HG02678 (cell line): ENCODE measurements around the gene ASCC1.
"Not testable (repeated sequence)": the region's sequence is repeated elsewhere in the genome, so short reads cannot be mapped to it uniquely, and the experiment has no call there.

Experiments
- ATAC-seq: cut with Tn5 transposase; IDR thresholded peaks from one replicate; pipeline ENCODE4 v1.9.1; 2021; ENCODE audit warnings: mild to moderate bottlenecking, moderate library complexity; ENCODE audit not compliant: unreplicated experiment

Gene ASCC1

DNA sequence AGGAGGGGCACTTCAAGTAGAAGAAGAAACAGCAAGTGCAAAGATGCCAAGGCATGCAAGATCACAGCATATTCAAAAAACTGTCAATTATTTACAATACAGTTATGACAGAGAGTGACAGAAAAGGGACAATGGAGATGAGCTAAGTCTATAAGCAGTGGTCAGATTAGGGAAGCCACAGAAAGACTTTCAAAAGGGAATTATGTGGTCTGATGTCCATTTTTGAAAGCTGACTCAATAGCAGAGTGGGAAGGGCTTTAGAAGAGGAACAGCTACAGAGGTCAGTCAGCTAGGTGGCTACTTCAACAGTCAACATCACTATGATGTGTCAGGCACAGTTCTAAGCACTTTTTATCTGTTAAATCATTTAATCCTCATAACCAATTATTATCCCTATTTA lies 82.6 kb downstream of the ASCC1 start:
- ATAC-seq: peak; percentile 90

DNA sequence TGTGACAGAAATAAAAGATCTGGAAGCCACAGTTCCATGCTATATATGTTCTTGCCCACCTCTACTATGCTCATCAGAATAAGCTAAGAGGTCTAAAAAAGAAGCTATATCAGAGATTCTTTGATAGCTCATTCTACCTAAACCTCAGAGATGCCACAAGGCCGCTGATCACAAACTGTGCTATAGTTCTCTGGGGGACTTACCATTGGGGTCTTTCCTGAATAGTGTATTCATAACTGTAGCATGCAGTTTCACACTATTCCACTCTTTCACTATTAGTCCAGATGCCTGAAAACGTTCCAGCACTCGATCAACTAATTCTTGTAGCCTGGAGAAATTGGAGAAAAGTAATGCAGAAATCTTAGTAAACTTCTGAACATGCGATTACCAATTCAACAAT lies 83.2 kb downstream of the ASCC1 start:
- no peak for ATAC-seq

DNA sequence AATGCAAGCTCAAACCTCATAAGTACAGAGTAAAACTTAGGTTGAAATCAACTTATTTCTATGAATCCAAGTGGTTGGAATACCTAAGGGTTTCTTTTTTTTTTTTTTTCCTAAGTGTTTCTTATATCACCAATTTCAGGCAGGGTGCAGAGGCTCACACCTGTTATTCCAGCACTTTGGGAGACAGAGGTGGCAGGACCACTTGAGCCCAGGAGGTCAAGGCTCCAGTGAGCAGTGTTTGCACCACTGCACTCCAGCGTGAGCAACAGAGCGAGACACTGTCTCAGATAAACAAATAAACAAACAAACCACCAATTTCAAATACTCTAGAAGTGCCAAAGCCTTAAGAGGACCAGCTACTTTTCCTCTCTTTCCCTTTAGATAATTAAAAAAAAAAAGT lies 88.5 kb downstream of the ASCC1 start:
- ATAC-seq: no peak

DNA sequence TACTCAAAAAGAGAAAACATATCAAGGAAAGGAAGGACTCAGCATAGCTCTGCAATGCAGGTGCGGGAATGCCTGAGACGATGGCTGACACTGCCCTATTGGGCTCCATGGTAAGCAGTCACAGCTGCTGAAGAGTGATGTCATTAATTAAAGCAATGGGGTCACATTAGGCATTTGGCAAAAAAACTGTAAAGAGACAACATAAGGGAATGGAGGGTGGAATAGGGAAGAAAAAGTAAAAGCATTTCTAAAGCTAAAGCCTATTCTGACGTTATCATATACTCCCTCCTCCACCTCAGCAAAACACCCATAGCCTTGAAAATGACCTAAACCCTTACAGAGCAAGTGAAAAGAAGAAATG lies 89.2 kb downstream of the ASCC1 start:
- ATAC-seq: no peak

- ATAC-seq: no peak
Measured at GRCh38 chr10:72126184-72126871, 89.7 kb downstream of the ASCC1 start.

GRCh38 chr10:72124989-72125388 lies 91.1 kb downstream of the ASCC1 start:
- no peak for ATAC-seq

DNA sequence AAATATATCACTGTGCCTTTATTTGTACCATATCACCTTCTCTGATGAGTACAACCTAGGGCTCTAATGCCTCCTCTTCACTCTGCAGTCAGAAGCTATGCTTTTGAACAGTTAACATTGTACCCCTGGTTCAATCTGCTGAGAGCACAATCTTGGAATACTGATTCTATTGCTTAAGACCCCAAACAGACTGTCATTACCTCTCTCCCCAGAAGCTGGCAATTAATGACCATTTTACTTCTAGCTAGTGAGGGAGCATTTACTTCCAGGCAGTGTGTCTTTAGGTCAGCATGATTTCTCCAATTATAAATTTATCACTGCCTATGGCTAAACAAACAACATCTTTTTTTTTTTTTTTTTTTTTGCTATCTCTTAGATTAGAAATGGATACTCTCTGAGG lies 91.7 kb downstream of the ASCC1 start:
- no peak for ATAC-seq

DNA sequence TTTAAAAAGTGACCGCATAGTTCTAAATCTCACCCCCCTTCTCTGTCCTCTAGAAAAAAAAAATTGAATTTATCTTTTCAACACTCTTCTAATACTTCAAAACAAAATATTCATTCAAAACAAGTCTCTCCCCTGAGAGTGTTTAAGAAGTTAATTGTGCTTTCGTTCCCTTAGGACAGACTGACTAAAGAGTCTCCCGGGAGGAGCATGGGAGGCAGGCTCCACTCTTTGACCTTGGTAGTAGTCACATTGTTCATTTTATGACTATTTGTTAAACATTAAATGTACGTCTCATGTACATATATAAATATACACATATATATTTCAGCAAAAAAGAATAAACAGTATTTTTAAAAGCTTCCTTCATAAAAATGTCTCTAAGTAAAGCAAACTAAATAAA lies 92.5 kb downstream of the ASCC1 start:
- no peak for ATAC-seq

GRCh38 chr10:72122221-72122620 lies 93.9 kb downstream of the ASCC1 start:
- ATAC-seq: no peak

DNA sequence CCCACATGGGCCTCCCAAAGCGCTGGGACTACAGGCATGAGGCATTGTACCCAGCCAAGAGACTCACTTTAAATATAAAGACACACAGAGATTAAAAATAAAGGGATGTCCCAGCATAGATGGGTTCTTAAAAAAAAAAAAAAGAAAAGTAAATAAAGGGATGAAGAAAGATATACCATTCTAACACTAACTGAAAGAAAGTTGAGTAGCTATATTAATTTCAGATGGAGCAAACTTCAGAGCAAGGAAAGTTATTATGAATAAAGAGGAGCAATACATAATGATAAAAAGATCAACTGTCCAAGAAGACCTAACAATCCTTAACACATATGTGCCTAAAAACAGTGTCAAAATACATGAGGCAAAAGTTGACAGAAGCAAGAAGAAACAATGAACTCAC lies 94.7 kb downstream of the ASCC1 start:
- ATAC-seq: no peak

DNA sequence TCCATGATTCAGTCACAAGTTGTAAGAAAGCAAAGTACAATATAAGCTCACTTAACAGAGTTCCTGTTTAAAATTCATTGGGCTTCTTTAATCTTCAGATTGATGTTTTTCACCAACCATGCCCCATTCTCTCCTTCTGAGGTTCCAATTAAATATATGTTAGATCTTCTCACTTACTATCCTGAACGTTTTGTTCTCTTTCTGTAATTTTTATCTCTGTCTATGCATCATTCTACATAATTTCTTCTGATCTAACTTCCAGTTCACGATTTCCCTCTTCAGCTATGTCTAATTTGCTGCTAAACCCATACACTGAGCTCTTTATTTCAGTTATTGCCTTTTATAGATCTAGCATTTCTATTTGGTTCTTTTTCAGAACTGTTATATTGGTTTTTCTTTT lies 99.7 kb downstream of the ASCC1 start:
- ATAC-seq: no peak

DNA sequence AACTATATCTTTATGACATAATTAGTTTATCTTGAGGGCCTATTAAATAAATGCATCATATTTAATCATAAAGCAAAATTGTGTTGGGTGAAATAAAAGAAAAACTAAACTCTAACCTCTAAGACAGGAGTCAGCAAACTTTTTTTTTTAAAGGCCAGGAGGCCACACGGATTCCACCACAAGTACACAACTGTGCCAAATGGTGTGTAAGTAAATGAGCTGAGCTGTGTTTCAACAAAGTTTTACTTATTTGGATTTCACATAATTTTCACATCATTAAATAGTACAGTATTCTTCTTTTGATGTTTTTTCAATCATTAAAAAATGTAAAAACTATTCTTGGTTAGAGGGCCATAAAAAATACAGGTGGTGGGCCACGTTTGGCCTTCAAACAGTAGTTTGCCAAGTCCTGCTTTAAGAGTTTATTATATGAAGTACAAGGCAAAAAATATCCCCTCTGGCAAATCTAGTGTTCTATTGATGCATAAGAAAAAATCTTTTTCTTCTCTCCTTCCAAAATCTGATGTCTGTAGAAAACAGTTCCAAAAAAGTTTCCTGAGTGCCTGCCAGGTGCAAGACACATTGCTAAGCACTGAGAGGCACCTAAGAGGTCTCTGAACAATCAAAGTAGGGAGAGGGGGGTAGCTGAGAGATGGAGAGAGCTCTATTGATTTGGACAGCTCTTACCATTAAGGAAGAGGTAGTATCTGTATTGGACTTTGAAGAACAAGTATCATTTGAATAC lies 101.2 kb downstream of the ASCC1 start:
- no peak for ATAC-seq

GRCh38 chr10:72110673-72111401 lies 105.2 kb downstream of the ASCC1 start:
- ATAC-seq: no peak

DNA sequence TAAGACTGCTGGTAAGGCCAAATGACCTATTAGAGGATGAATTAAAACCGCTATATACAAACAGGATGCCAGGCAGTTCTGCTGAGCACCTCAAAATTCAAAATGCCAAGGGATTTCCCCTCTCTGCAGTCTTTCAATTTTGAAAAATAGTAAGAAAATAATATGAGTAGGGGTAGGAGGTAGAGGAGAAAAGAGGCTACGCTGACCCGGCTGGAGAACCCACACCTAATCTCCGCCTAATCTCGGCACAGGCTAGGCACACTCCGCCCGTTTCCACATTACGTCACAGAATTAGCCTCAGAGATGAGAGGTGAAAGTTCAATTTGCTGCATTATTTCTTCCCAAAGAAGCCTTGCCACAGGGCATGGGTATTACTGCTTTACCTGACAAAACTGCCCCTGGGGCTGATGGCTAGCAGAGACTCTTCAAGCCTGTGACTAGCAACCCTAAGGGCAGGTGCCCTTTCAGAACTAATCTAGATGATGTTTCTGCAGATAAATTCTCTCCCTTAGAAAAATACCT lies 106.4 kb downstream of the ASCC1 start:
- no peak for ATAC-seq

DNA sequence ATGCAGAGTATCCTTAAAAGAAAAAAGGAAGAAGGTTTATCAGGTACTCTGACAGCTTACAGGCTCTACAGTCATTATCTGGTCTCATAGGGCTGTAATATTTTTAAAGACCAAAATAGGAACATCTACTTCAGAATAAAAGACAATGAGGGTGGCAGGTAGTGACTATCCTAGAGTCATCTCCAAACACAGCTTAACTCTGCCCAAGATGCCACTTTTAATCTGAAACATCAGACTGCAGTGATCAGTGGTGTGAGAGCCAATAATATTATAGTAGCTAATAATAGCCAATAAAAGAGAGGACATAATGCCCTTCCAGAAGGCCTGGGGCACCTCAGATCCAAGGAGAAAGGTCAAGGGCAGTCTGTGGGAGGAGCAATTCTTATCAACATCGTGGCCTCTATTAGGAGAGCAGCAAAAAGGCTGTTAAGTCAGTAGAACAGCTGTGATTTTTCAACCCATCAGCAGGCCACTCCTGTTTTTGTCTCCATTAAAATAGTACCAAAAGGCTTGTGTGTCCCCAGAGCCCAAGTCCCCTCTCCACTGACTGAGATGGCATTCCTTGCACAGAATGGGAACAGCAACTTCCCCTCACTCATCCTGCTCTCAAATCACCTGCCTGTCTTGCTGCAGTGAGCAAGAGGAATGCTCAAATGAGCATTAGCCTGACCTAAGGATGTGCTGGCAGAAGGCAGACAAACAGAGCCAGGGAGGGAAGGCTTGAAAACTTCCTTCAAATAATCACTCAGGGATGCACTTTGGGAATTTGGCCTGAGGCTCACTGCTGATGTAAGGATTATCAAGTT lies 107.0 kb downstream of the ASCC1 start:
- no peak for ATAC-seq

- ATAC-seq: not testable (repeated sequence)
Measured at GRCh38 chr10:72108004-72108370, 108.1 kb downstream of the ASCC1 start.

DNA sequence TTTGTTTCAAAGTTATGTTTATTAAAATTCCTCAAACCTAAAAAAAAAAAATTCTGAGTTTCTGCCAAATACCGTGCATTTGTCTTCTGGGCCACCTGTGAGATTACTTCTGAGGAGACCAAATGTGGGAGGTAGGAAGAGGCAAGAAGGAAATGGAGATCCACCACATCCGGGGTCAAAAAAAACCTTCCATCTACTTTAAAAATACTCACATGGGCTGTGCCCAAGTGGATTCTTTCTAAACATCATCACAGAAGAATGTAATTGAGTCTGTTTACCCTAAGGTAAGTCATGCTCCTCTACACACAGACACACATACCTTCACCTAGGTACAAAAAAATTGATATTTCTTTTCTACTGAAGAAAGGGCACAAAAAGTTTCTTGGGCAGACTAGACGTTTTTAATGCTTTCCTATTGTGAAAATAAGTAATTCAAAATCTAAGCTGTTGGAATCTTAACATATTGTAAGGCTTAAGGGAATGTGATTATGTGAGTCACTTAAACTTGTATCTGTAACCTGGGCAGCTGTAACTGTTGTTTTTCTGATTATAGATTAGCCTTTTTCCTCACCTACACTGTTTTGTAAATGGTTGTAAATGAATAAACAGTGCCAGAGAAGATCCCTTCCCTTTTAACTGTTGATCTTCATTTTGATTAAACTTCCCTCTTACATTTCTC lies 108.6 kb downstream of the ASCC1 start:
- ATAC-seq: no peak

DNA sequence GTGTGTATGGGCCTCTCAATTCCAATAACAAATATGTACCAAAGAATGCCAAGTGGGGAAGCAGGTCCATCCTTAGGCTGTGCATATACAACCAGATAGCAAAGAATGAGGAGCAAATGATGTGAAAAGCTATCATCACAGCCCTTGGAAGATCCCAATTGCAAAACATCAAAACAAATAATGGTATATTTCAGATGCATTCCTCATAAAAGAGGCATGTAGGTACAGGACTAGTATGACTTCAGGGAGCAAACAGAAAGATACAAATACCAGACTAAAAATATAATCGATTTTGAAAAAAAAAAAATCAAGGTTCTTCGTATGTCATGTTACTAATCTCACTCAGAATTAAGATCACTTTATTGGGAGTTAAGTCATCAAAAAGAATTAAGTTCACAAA lies 109.2 kb downstream of the ASCC1 start:
- ATAC-seq: no peak

GRCh38 chr10:72106154-72106849 lies 109.8 kb downstream of the ASCC1 start:
- no peak for ATAC-seq

- ATAC-seq: no peak
Measured at GRCh38 chr10:72105710-72106109, 110.4 kb downstream of the ASCC1 start.
